A673 (cell line): ENCODE data around the gene FOXP4. TPM values are rescaled to one million over a fixed set of nuclear protein-coding genes. Genes with fewer than 3 reads are reported as not detected.
A peak's percentile ranks its signal among the peaks of the same experiment; 100 is the strongest.

Experiments used
- BruUV-seq: library from RNA; stranded (reverse); fragments of 400-500 nt; replicated peaks from 2 replicates; lab custom pipeline; 2021; lab: Mats Ljungman, UMichigan
- CTCF ChIA-PET: fragments of 300-600 bp; sonication (Branson Sonifier 250); formaldehyde crosslinking; loops from one replicate; lab custom pipeline; 2022; ENCODE audit warnings: antibody characterized with exemption; lab: Charles Lee
- POLR2A ChIA-PET: fragments of 300-600 bp; sonication (Branson Sonifier 250); formaldehyde crosslinking; loops from one replicate; lab custom pipeline; 2022; ENCODE audit warnings: antibody characterized with exemption; ENCODE audit not compliant: low non-redundant PET; lab: Charles Lee
- DNase-seq: peaks from one replicate; pipeline ENCODE4 v3.0.0-alpha.2; 2015; ENCODE audit warnings: low spot score
- H3K27ac ChIP-seq: fragments of 200-600 bp; sonication (generic); 2 replicates; pipeline ENCODE4 v1.5.1; 2016; ENCODE audit warnings: mixed run types, low read depth, mild to moderate bottlenecking, mixed read lengths, antibody characterized with exemption, low read length; ENCODE audit not compliant: poor library complexity, severe bottlenecking
- H3K27me3 ChIP-seq: fragments of 200-600 bp; sonication (generic); replicated peaks from 2 replicates; pipeline ENCODE4 v1.6.1; 2017; ENCODE audit warnings: mixed run types, low read depth, mild to moderate bottlenecking, mixed read lengths, antibody characterized with exemption, low read length; ENCODE audit not compliant: insufficient read depth, poor library complexity
- H3K36me3 ChIP-seq: fragments of 200-600 bp; sonication (generic); 2 replicates; pipeline ENCODE4 v1.6.1; 2016; ENCODE audit warnings: mixed run types, mild to moderate bottlenecking, mixed read lengths, antibody characterized with exemption, low read length; ENCODE audit not compliant: insufficient read depth, poor library complexity, severe bottlenecking
- H3K4me1 ChIP-seq: fragments of 200-600 bp; sonication (generic); 2 replicates; pipeline ENCODE4 v1.6.1; 2017; ENCODE audit warnings: mixed run types, mild to moderate bottlenecking, mixed read lengths, antibody characterized with exemption, low read length; ENCODE audit not compliant: insufficient read depth, poor library complexity, severe bottlenecking
- H3K4me3 ChIP-seq: fragments of 200-600 bp; sonication (generic); 2 replicates; pipeline ENCODE4 v1.5.1; 2016; ENCODE audit warnings: low read depth, mixed run types, mild to moderate bottlenecking, mixed read lengths, low read length; ENCODE audit not compliant: poor library complexity, severe bottlenecking
- H3K9me3 ChIP-seq: fragments of 200-600 bp; sonication (generic); 2 replicates; pipeline ENCODE4 v1.6.1; 2016; ENCODE audit warnings: mixed run types, low read depth, mild to moderate bottlenecking, mixed read lengths, antibody characterized with exemption, low read length; ENCODE audit not compliant: poor library complexity, severe bottlenecking
- EZH2 ChIP-seq: fragments of 200-600 bp; sonication (generic); IDR thresholded peaks from 2 replicates; pipeline ENCODE4 v1.6.1; 2017; ENCODE audit warnings: borderline replicate concordance, low read depth, mild to moderate bottlenecking, mixed read lengths, antibody characterized with exemption, low read length; ENCODE audit not compliant: poor library complexity, severe bottlenecking
- intact Hi-C: fragments of 100-400 bp; cut with micrococcal nuclease; formaldehyde crosslinking; loops from one replicate; pipeline ENCODE4 v1.10.0; 2022; ENCODE audit not compliant: unreplicated experiment
- total RNA-seq: library from RNA; stranded (reverse); gene quantifications from 2 replicates; pipeline ENCODE4 v1.2.3, GENCODE V29; 2021
- TF ChIP-seq, protein P1 (sequence below): fragments of 300-800, 200-600 bp; sonication (generic); conservative IDR thresholded peaks from 2 replicates; pipeline ENCODE4 v1.5.1; 2017; ENCODE audit warnings: low read depth, mild to moderate bottlenecking, antibody characterized with exemption, low read length, moderate library complexity, mixed read lengths

Gene FOXP4
- total RNA-seq, 1 experiment from 2014 or later, result 53.9 TPM

DNA sequence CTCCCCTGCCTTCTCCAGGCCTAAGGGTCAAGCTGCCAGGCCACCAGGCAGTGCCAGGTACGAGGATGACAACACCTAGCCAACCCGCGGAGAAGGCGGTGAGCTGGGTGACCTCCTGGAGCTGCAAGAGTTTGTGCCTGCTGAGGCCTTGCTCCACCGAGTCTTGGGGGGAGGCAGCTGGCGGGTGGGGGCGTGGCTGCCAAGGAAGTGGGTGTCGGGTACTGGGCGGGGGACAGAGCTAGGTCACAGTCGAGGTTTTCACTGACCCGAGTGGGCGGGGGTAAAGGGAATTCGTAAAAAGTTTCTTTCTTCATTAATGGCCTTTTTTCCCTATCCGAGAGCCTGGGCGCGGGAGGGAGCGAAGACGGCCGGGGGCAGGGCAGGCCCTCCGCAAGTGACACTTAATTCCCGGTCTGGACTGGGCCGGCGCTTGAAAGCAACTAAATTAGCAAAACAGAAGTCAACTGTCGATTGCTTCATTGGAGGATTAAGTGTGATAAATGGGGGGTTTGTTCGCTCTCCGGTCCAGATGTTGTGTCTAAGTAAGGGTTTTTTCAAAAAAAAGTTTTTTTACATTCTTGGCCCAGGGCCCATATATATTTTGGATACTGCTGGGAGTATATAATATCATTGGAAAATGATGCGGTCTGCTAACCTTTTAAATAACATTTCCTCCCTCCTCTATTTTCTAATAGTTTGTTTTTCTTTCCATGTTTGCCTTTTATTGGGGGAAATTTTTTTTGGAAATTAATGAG lies 43.1 kb upstream of the FOXP4 start:
- no peak overlapping the region for H3K4me3 ChIP-seq
- ChIA-PET CTCF (no interaction called here), POLR2A (no interaction called here)
- intact Hi-C loops, result no loop called here
- peak; percentile 22 for DNase-seq
- no peaks in the 10 kb centered on the region for H3K27me3 ChIP-seq
- no peaks in the 10 kb centered on the region for H3K36me3 ChIP-seq
- no peaks in the 10 kb centered on the region for H3K9me3 ChIP-seq
- BruUV-seq, result no TSS peak
- H3K27ac ChIP-seq, result no peak overlapping the region
- peaks cover 24% of the 10 kb centered on the region for H3K4me1 ChIP-seq
- TF ChIP-seq EZH2, result no peak
- TF ChIP-seq, protein P1, sequence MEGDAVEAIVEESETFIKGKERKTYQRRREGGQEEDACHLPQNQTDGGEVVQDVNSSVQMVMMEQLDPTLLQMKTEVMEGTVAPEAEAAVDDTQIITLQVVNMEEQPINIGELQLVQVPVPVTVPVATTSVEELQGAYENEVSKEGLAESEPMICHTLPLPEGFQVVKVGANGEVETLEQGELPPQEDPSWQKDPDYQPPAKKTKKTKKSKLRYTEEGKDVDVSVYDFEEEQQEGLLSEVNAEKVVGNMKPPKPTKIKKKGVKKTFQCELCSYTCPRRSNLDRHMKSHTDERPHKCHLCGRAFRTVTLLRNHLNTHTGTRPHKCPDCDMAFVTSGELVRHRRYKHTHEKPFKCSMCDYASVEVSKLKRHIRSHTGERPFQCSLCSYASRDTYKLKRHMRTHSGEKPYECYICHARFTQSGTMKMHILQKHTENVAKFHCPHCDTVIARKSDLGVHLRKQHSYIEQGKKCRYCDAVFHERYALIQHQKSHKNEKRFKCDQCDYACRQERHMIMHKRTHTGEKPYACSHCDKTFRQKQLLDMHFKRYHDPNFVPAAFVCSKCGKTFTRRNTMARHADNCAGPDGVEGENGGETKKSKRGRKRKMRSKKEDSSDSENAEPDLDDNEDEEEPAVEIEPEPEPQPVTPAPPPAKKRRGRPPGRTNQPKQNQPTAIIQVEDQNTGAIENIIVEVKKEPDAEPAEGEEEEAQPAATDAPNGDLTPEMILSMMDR, result no peak

DNA sequence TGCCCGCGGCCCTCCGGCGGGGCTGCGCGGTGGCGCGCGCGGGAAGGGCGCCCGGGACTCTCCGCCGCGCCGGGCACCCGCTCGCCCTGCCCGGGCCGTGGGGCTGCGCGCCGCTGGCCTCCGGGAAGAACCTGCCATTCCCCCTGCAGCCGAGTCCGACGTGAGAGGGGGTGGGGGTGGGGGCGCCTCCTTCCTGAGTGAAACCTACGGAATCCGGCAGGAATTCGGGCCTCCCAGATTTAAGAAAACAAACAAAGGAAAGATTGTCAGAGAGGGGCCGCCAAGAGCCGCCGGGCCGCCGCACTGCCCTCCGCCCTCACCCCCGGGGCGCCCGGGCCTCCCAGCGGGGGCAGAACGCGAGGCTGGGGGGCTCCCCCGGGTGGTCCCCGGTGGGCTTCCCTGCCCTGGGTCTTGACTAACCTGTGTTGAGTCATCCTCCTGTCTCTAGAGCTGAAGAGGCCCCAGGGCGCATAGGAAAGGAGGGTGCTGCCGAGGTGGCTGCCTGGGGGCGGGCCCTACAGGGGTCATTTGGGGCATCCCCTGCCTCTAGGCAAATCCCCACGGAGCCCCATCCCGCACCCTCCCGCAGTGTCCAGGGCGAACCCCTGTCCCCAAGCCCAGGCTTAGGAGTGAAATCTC lies 42.2 kb upstream of the FOXP4 start:
- ChIA-PET CTCF (no interaction called here), POLR2A (no interaction called here)
- peak overlapping the region; percentile 43 for H3K4me3 ChIP-seq
- peaks cover 24% of the 10 kb centered on the region for H3K4me1 ChIP-seq
- no peaks in the 10 kb centered on the region for H3K9me3 ChIP-seq
- no TSS peak for BruUV-seq
- no peaks in the 10 kb centered on the region for H3K27me3 ChIP-seq
- TF ChIP-seq, protein P1, result no peak
- TF ChIP-seq EZH2, result no peak
- intact Hi-C loops, result no loop called here
- H3K27ac ChIP-seq, result peak overlapping the region; percentile 54
- no peaks in the 10 kb centered on the region for H3K36me3 ChIP-seq
- no peak for DNase-seq

DNA sequence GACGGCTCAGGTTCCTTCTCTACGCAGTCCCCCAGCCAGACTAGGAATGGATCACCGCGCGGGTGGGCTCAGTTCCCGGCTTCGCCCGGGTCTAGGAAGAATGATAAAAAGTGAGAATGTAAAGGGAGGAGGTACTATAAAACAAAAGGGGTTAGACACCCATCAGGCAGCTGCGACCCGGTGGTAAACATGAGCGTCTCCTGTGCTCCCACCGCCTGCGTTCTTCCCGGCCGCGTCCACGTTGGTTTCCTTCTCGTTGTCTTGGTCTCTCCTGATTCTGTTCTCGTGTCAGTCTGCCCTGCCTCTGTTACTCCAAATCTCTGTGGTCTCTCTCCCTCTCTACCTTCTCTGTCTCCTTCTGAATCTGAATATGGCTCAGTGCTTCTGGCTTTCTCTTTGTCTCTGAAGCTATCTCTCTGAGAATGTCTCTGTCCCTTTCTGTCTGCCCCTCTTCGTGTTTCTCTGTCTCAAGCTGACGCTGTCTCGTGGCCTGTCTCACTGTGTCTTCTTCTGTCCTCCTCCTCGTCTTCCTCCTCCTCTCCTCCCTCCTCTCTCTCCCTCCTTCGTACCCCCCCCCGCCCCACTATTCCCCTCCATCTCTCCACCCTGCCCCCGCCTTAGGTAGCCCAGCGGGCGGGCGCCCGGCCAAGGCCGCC lies 41.6 kb upstream of the FOXP4 start:
- POLR2A ChIA-PET, result no interaction called here
- BruUV-seq, result no TSS peak
- H3K4me1 ChIP-seq, result peaks cover 24% of the 10 kb centered on the region
- H3K27me3 ChIP-seq, result no peaks in the 10 kb centered on the region
- DNase-seq, result no peak
- peak overlapping the region; percentile 43 for H3K4me3 ChIP-seq
- intact Hi-C loops, result no loop called here
- no peak overlapping the region for H3K27ac ChIP-seq
- no peak for TF ChIP-seq EZH2
- TF ChIP-seq, protein P1, result no peak
- no peaks in the 10 kb centered on the region for H3K9me3 ChIP-seq
- H3K36me3 ChIP-seq, result no peaks in the 10 kb centered on the region
- CTCF ChIA-PET, result no interaction called here
